K562 (cell line): Measurements from ENCODE around the gene COQ6. TPM values are rescaled to one million over a fixed set of nuclear protein-coding genes. Genes with fewer than 3 reads are reported as not detected.

Experiments used
- ATAC-seq: fragments of 200-7000 bp; cut with Tn5 transposase; 3 replicates; pipeline ENCODE4 v1.9.1; 2020; ENCODE audit warnings: moderate library complexity
- BruUV-seq: library from RNA; stranded (reverse); fragments of 400-500 nt; replicated peaks from 2 replicates; lab custom pipeline; 2021; lab: Mats Ljungman, UMichigan
- CTCF ChIA-PET: fragments of 300-600 bp; formaldehyde crosslinking; extraction: SDS; loops from one replicate; lab custom pipeline; 2021; ENCODE audit warnings: low intra/inter-chr PET ratio; lab: Yijun Ruan, JAX
- POLR2A ChIA-PET: fragments of 300-600, 350-650 bp; sonication (Branson Sonifier 250); formaldehyde crosslinking; extraction: SDS; loops from one replicate; lab custom pipeline; 2021; ENCODE audit warnings: antibody characterized with exemption, inconsistent platforms; lab: Yijun Ruan, JAX
- DNase-seq, 4 experiments: peaks; one replicate each; pipeline versions ENCODE4 v3.0.0 to v3.0.0-alpha.2; 2011 to 2018; ENCODE audit warnings: low spot score in 3 of 4, mixed read lengths in 3 of 4; ENCODE audit errors: extremely low read depth in 1 of 4
- FAIRE-seq: peaks from 2 replicates; lab custom pipeline; 2011; peaks lifted over from hg19 to GRCh38; lab: Jason Lieb, UNC
- H2AFZ ChIP-seq: 2 replicates; pipeline ENCODE4 v1.6.0; 2011; ENCODE audit warnings: low read depth, low read length, control low read depth, inconsistent platforms
- H3K27ac ChIP-seq: fragments of 200-600 bp; 3 replicates; pipeline ENCODE4 v1.8.0; 2011; ENCODE audit warnings: low read depth, mild to moderate bottlenecking, control low read depth, inconsistent platforms, low read length, moderate library complexity, mixed read lengths; ENCODE audit errors: extremely low read depth
- H3K27me3 ChIP-seq, 2 experiments: fragments of 300-600 bp in 1 of 2; 2 replicates in 1 of 2; 3 replicates in 1 of 2; pipeline versions ENCODE4 v1.6.0 to v1.8.0; 2011; ENCODE audit warnings: inconsistent platforms in 2 of 2, low read length in 2 of 2, mild to moderate bottlenecking in 1 of 2, mixed read lengths in 1 of 2, moderate library complexity in 1 of 2; ENCODE audit not compliant: control insufficient read depth in 2 of 2, insufficient read depth in 2 of 2
- H3K36me3 ChIP-seq: fragments of 300-600 bp; 3 replicates; pipeline ENCODE4 v1.8.0; 2011; ENCODE audit warnings: mild to moderate bottlenecking, low read length, inconsistent platforms; ENCODE audit not compliant: control insufficient read depth, insufficient read depth
- H3K4me1 ChIP-seq, 2 experiments: fragments of 200-600 bp in 1 of 2; replicated peaks in 1 of 2; 2 replicates in 1 of 2; 3 replicates in 1 of 2; pipeline versions ENCODE4 v1.5.1 to v1.8.0; 2011; ENCODE audit warnings: inconsistent platforms in 2 of 2, low read length in 2 of 2, mild to moderate bottlenecking in 1 of 2, mixed read lengths in 1 of 2, moderate library complexity in 1 of 2; ENCODE audit not compliant: control insufficient read depth in 2 of 2, insufficient read depth in 2 of 2
- H3K4me2 ChIP-seq: 2 replicates; pipeline ENCODE4 v1.6.1; 2011; ENCODE audit warnings: low read length, control low read depth, inconsistent platforms, mixed read lengths; ENCODE audit not compliant: insufficient read depth
- H3K4me3 ChIP-seq: fragments of 200-600 bp; sonication (generic), shearing (Covaris generic); 2 replicates; pipeline ENCODE4 v1.5.1; 2016; ENCODE audit warnings: control low read depth, inconsistent platforms
- H3K79me2 ChIP-seq: fragments of 200-600 bp; 3 replicates; pipeline ENCODE4 v1.8.0; 2011; ENCODE audit warnings: low read length, inconsistent platforms; ENCODE audit not compliant: control insufficient read depth, insufficient read depth
- H3K9ac ChIP-seq, 2 experiments: 2 replicates each; pipeline versions ENCODE4 v1.6.0 to v1.6.1; 2011; ENCODE audit warnings: low read depth in 2 of 2, low read length in 2 of 2, control low read depth in 1 of 2, inconsistent platforms in 1 of 2, mild to moderate bottlenecking in 1 of 2, mixed read lengths in 1 of 2; ENCODE audit not compliant: insufficient read depth in 1 of 2
- H3K9me1 ChIP-seq: one replicate; pipeline ENCODE4 v1.6.0; 2011; ENCODE audit warnings: inconsistent platforms, mild to moderate bottlenecking, low read length, moderate library complexity; ENCODE audit not compliant: control insufficient read depth, insufficient read depth
- H3K9me3 ChIP-seq: replicated peaks from 2 replicates; pipeline ENCODE4 v1.5.1; 2011; ENCODE audit warnings: low read depth, low read length, inconsistent platforms; ENCODE audit not compliant: control insufficient read depth, insufficient read depth
- H4K20me1 ChIP-seq: replicated peaks from 2 replicates; pipeline ENCODE4 v1.6.1; 2011; ENCODE audit warnings: low read length, inconsistent platforms, mixed read lengths; ENCODE audit not compliant: control insufficient read depth, insufficient read depth
- BCLAF1 ChIP-seq, 2 experiments: fragments of 450-650 bp in 1 of 2; IDR thresholded peaks; 2 replicates each; pipeline ENCODE4 v1.6.1; 2011 to 2017; ENCODE audit warnings: low read depth in 2 of 2, antibody characterized with exemption in 1 of 2, borderline replicate concordance in 1 of 2, low read length in 1 of 2, mild to moderate bottlenecking in 1 of 2, mixed read lengths in 1 of 2; ENCODE audit not compliant: control insufficient read depth in 1 of 2
- CTCF ChIP-seq, 3 experiments: IDR thresholded peaks in 2 of 3; conservative IDR thresholded peaks in 1 of 3; 2 replicates each; pipeline ENCODE4 v1.5.1; 2011 to 2012; ENCODE audit warnings: low read length in 3 of 3, mild to moderate bottlenecking in 3 of 3, control low read depth in 2 of 3, improper control_type of control experiment in 1 of 3, inconsistent platforms in 1 of 3, low read depth in 1 of 3, mixed read lengths in 1 of 3, moderate library complexity in 1 of 3; ENCODE audit not compliant: insufficient read depth in 2 of 3
- IRF2 ChIP-seq: sonication (generic); formaldehyde crosslinking; IDR thresholded peaks from 2 replicates; pipeline ENCODE4 v1.8.1; 2022; ENCODE audit warnings: mild to moderate bottlenecking, missing genetic modification reagents
- KDM5B ChIP-seq: fragments of 200-600 bp; sonication (generic); IDR thresholded peaks from 2 replicates; pipeline ENCODE4 v1.6.1; 2012; ENCODE audit warnings: low read depth, mild to moderate bottlenecking, moderate library complexity, low read length, control low read depth, inconsistent platforms; ENCODE audit not compliant: insufficient replicate concordance
- NCOA4 ChIP-seq: fragments of 450-650 bp; IDR thresholded peaks from 2 replicates; pipeline ENCODE4 v1.6.1; 2018; ENCODE audit warnings: mild to moderate bottlenecking; ENCODE audit not compliant: partially characterized antibody
- SMAD3 ChIP-seq: fragments of 450-650 bp; formaldehyde crosslinking; conservative IDR thresholded peaks from 2 replicates; pipeline ENCODE4 v1.4.0; 2020; ENCODE audit warnings: mild to moderate bottlenecking
- SRSF7 ChIP-seq: fragments of 200-400 bp; formaldehyde crosslinking; optimal IDR thresholded peaks from 2 replicates; pipeline ENCODE3; 2017; ENCODE audit warnings: mild to moderate bottlenecking, low read depth, low read length
- STAG1 ChIP-seq: sonication (generic); formaldehyde crosslinking; IDR thresholded peaks from 2 replicates; pipeline ENCODE4 v1.5.0; 2020; ENCODE audit warnings: missing genetic modification reagents, borderline replicate concordance
- TGIF2 ChIP-seq: sonication (generic); formaldehyde crosslinking; IDR thresholded peaks from 2 replicates; pipeline ENCODE4 v1.8.1; 2022; ENCODE audit warnings: mild to moderate bottlenecking, missing genetic modification reagents, moderate library complexity
- ZNF184 ChIP-seq: sonication (generic); formaldehyde crosslinking; IDR thresholded peaks from 2 replicates; pipeline ENCODE4 v1.5.0; 2020; ENCODE audit warnings: missing genetic modification reagents
- ZNF589 ChIP-seq: fragments of 200-800 bp; sonication (Bioruptor generic); IDR thresholded peaks from 2 replicates; pipeline ENCODE4 v1.6.1; 2016; ENCODE audit warnings: low read depth, missing genetic modification characterization, missing compliant biosample characterization
- ZNF639 ChIP-seq, 2 experiments: fragments of 200-800 bp in 1 of 2; sonication (Bioruptor generic) in 1 of 2; sonication (generic) in 1 of 2; formaldehyde crosslinking in 1 of 2; IDR thresholded peaks in 1 of 2; conservative IDR thresholded peaks in 1 of 2; 2 replicates each; pipeline versions ENCODE4 v1.5.0 to v1.6.1; 2016 to 2020; ENCODE audit warnings: missing compliant biosample characterization in 1 of 2, missing genetic modification characterization in 1 of 2, missing genetic modification reagents in 1 of 2
- WGBS: fragments of 100-300 bp; shearing (Covaris generic); methylation state at CpG from one replicate; pipeline ENCODE4 v1.1.6; 2016; ENCODE audit warnings: low coverage, mixed read lengths; ENCODE audit not compliant: insufficient coverage; ENCODE audit errors: missing lambda C conversion rate; 5-methylcytosine and 5-hydroxymethylcytosine counted together
- in situ Hi-C: fragments of 300-500 bp; cut with MboI; formaldehyde crosslinking; loops from 4 replicates; pipeline ENCODE4 v1.15.0; 2018; ENCODE audit warnings: inconsistent platforms, mixed read lengths
- intact Hi-C: fragments of 100-400 bp; cut with micrococcal nuclease; formaldehyde crosslinking; loops from 2 replicates; pipeline ENCODE4 v1.14.2; 2022
- polyA plus RNA-seq, 8 experiments: library from polyadenylated mRNA; depleted of rRNA in 4 of 8; stranded (reverse) in 5 of 8; unstranded in 3 of 8; fragments of >200 nt; fragmentation: Nextera tagmentation in 2 of 8; fragmentation: Illumina TruSeq in 1 of 8; extraction: Ambion mirVana in 2 of 8; extraction: Trizol in 1 of 8; gene quantifications; 2 replicates each; pipeline versions ENCODE4 v1.2.1 to v1.2.3, GENCODE V29; 2011 to 2014; ENCODE audit warnings: inconsistent platforms in 1 of 8, missing spikeins in 1 of 8
- total RNA-seq, 7 experiments: library from RNA; depleted of rRNA in 6 of 7; stranded (reverse); fragments of >200 nt in 6 of 7; fragmentation: Illumina TruSeq in 2 of 7; extraction: Trizol in 2 of 7; gene quantifications; 2 replicates each; pipeline versions ENCODE4 v1.2.1 to v1.2.3, GENCODE V29; 2011 to 2021; ENCODE audit warnings: low replicate concordance in 1 of 7

The COQ6 gene
- total and polyA plus RNA-seq, 9 of the 15 experiments (the other 6 are each of a cell fraction or from before 2014, with no cell fraction given): 4.3 to 29.0 (median 11.7) TPM

GRCh38 chr14:73903028-73903427 lies 47.1 kb upstream of the COQ6 start (continued):
- no peak for TF ChIP-seq IRF2 (CRISPR knock-in tag)
- TF ChIP-seq BCLAF1 (IDR thresholded peaks at IDR 0.05; ENCODE audit: borderline replicate concordance in 1 of 2, control insufficient read depth in 1 of 2, low read depth in 2 of 2, low read length in 1 of 2): no peak
- TF ChIP-seq ZNF589 (CRISPR knock-in tag): no peak
- no peak for TF ChIP-seq CTCF (IDR thresholded peaks at IDR 0.05 in 2 of 3, conservative IDR thresholded peaks at IDR 0.05 in 1 of 3; ENCODE audit: insufficient read depth in 2 of 3, low read depth in 1 of 3, low read length in 3 of 3)

- POLR2A ChIA-PET: no interaction called here
- no peaks in the 10 kb centered on the region for H4K20me1 ChIP-seq
- CTCF ChIA-PET: no interaction called here
- no peak for TF ChIP-seq SMAD3 (CRISPR knock-in tag)
- no peak for TF ChIP-seq NCOA4
- no peak for TF ChIP-seq TGIF2 (CRISPR knock-in tag)
- TF ChIP-seq ZNF184: no peak
- TF ChIP-seq KDM5B: no peak
- TF ChIP-seq ZNF639 (CRISPR knock-in tag; conservative IDR thresholded peaks at IDR 0.05 in 1 of 2, IDR thresholded peaks at IDR 0.05 in 1 of 2): no peak
- no peak for TF ChIP-seq STAG1 (CRISPR knock-in tag)
- no peak for TF ChIP-seq SRSF7
These were observed 40.4 kb upstream of the COQ6 start for GRCh38 chr14:73909681-73910080.

More at GRCh38 chr14:73909681-73910080, 40.4 kb upstream of the COQ6 start:
- peaks cover 81% of the 10 kb centered on the region for H3K36me3 ChIP-seq
- intact Hi-C loops: no loop called here
- H3K9ac ChIP-seq: no peak overlapping the region
- 100% methylated on average over 1 of the region's 1 CpG for WGBS
- no peak for ATAC-seq
- H3K9me3 ChIP-seq: no peaks in the 10 kb centered on the region
- H3K27me3 ChIP-seq: no peaks in the 10 kb centered on the region
- H2AFZ ChIP-seq: no peak overlapping the region
- no peaks in the 10 kb centered on the region for H3K9me1 ChIP-seq
- no peak overlapping the region for H3K4me2 ChIP-seq
- DNase-seq: no peak
- no TSS peak for BruUV-seq
- no peak overlapping the region for H3K27ac ChIP-seq
- no peaks in the 10 kb centered on the region for H3K4me1 ChIP-seq
- H3K79me2 ChIP-seq: no peaks in the 10 kb centered on the region
- H3K4me3 ChIP-seq: no peak overlapping the region
- FAIRE-seq: no peak
- in situ Hi-C loops: no loop called here
